ENCODE data around the gene PXDC1.

DNA sequence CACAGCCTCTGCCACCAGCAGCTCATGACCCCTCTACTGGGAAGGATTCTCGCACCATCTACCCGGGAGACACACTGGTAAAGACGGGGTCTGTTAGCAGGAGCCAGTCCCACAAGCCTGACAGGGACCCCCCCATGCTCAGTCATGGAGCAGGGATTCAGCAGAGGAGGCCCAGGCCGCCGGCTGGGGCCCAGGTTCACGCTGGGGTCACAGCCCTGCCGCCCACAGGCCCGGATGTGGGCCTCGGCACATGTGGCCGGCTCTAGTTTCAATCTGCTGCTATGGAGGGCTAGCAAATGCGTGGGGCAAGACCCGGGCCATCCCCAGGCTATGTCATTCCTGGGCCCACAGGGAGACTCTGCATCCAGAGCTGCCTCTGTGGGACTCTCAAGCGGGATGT, 25.1 kb downstream of the PXDC1 start:
- no peak for TF ChIP-seq EZH2 (IDR thresholded peaks at IDR 0.05; ENCODE audit: low read depth)
- TF ChIP-seq CTCF (conservative IDR thresholded peaks at IDR 0.05): no peak
